Measurements from ENCODE around the gene MAGEA10.

DNA sequence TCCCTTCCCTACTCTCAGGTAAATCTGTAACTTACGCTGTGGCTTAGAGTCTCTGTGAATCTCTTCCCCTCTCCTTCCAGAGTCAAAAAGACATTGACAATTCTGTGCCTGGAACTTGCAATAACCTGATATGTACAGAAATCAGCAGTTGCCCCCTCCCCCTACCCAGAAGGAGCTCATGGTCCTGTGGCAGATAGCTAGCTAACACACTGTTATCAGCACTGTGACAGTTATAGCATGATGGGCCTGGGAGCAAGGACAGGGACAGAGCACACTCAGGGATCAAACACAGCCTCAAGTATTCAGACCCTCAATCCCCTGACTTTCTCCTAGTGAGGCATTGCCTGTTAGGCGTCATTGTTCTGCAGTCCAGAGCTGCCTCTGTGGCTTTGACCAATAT, 18.7 kb upstream of the MAGEA10 start:
- TF ChIP-seq, protein P1, sequence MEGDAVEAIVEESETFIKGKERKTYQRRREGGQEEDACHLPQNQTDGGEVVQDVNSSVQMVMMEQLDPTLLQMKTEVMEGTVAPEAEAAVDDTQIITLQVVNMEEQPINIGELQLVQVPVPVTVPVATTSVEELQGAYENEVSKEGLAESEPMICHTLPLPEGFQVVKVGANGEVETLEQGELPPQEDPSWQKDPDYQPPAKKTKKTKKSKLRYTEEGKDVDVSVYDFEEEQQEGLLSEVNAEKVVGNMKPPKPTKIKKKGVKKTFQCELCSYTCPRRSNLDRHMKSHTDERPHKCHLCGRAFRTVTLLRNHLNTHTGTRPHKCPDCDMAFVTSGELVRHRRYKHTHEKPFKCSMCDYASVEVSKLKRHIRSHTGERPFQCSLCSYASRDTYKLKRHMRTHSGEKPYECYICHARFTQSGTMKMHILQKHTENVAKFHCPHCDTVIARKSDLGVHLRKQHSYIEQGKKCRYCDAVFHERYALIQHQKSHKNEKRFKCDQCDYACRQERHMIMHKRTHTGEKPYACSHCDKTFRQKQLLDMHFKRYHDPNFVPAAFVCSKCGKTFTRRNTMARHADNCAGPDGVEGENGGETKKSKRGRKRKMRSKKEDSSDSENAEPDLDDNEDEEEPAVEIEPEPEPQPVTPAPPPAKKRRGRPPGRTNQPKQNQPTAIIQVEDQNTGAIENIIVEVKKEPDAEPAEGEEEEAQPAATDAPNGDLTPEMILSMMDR (IDR thresholded peaks at IDR 0.05) = no peak
- TF ChIP-seq EZH2 (IDR thresholded peaks at IDR 0.05; ENCODE audit: borderline replicate concordance, insufficient read depth, low read depth, low read length, poor library complexity, severe bottlenecking) = no peak

All from B cell (primary cell).